Nucleus accumbens (tissue), 56 donors: ENCODE measurements around the gene SP6.

Experiments
- DNase-seq, 56 donors: peaks; one replicate each; lab custom pipeline; 2025; lab: John Stamatoyannopoulos, UW

SP6 gene

DNA sequence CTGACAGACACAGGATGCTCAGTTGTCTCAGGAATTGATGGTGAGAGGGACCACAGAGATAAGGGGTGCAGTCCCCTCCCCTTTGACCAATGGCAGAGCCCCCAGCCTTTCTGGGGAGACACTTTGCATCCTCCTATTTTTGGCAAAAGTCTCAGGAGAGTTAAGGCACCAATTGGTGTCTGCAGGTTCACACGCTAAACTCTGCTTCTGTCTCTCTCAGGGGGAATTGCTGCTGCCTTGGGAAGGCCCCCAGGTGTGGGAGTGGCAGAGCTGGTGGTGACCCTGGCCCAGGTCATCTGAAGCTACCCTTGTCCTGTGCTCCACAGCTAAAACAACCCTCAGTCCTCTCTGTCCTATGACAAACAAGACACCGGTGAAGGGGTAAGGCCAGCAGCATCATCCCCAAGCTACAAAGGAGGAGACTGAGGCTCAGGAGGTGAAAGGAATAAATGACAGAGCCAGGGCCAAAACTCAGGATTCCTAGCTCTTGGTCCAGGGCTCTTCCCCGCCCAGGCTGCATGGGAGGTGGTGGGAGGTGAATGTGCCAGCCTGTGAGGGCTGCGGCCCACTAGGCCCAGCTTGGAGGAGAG, 49.7 kb downstream of the SP6 start:
- DNase-seq: no peak

DNA sequence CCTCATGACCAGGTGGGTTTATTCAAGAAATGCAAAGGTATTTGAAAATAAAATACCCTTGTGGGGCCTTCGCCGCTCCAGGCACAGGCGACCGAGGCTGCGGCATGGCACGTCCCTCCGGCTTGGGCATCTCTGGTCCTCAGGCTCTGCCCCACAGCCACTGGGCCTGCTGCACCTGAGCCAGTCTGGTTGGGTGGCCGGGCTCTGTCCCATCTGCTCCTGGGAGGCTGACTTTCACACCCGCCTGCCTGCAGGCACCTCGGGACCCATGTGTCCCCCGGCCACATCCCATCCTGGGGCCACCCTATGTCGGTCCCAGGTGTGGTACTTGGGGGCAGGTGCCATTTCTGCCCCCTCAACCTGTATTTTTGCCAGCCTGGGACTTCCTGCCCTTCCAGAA, 50.3 kb downstream of the SP6 start:
- DNase-seq: no peak

DNA sequence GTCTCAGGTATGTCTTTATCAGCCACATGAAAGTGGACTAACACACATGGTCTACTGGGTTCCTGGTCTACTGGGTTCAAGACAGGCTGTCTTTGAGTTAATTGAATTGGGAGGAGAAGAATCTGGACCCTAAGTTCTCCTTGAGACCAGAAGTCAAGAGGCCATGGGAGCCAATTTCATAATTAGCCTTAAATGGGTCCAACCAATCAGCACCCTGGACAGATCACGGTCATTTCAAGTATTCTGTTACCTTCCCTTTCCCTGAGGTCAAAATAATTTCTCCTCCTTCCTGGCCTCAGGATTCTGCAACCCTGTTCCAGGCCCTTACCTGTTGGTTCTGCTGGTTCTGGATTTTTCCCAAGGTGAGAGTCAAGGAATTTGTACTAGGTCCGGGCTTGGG, 53.2 kb downstream of the SP6 start:
- no peak for DNase-seq
